HEK293 (cell line): ENCODE results near the gene B9D1.
A peak's percentile ranks its signal among the peaks of the same experiment; 100 is the strongest.

Source experiments
- CTCF ChIA-PET: fragments of 350-600 bp; formaldehyde crosslinking; extraction: SDS; loops from one replicate; lab custom pipeline; 2021; ENCODE audit warnings: antibody characterized with exemption; lab: Yijun Ruan, JAX
- POLR2A ChIA-PET: fragments of 300-600 bp; formaldehyde crosslinking; extraction: SDS; loops from one replicate; lab custom pipeline; 2020; ENCODE audit warnings: antibody characterized with exemption, inconsistent platforms; lab: Yijun Ruan, JAX
- H3K27ac ChIP-seq: fragments of 200-500 bp; sonication (Bioruptor generic); 2 replicates; pipeline ENCODE4 v1.5.1; 2014; ENCODE audit warnings: low read depth, low read length, control low read depth, inconsistent platforms; ENCODE audit errors: extremely low read depth
- H3K36me3 ChIP-seq, 2 experiments: fragments of 200-500 bp in 1 of 2; sonication (Bioruptor generic) in 1 of 2; 1 replicate in 1 of 2; 2 replicates in 1 of 2; pipeline ENCODE4 v1.5.1; 2014 to 2017; ENCODE audit warnings: inconsistent platforms in 2 of 2, low read length in 2 of 2; ENCODE audit not compliant: control insufficient read depth in 2 of 2, insufficient read depth in 1 of 2
- H3K4me1 ChIP-seq: fragments of 200-500 bp; sonication (Bioruptor generic); 2 replicates; pipeline ENCODE4 v1.5.1; 2014; ENCODE audit warnings: mild to moderate bottlenecking, low read length, inconsistent platforms; ENCODE audit not compliant: control insufficient read depth, insufficient read depth
- H3K4me3 ChIP-seq: 2 replicates; pipeline ENCODE4 v1.5.1; 2011; ENCODE audit warnings: low read depth, mild to moderate bottlenecking, control low read depth, low read length, moderate library complexity
- H3K9me3 ChIP-seq: fragments of 200-500 bp; sonication (Bioruptor generic); 2 replicates; pipeline ENCODE4 v1.5.1; 2014; ENCODE audit warnings: low read depth, low read length, inconsistent platforms; ENCODE audit not compliant: control insufficient read depth, insufficient read depth
- BCL6B ChIP-seq: fragments of 450-650 bp; formaldehyde crosslinking; IDR thresholded peaks from 2 replicates; pipeline ENCODE4 v1.5.1; 2017; ENCODE audit warnings: missing biosample characterization, missing genetic modification characterization
- HOXA7 ChIP-seq: sonication (generic); formaldehyde crosslinking; IDR thresholded peaks from 2 replicates; pipeline ENCODE4 v1.8.1; 2022; ENCODE audit warnings: missing genetic modification reagents, borderline replicate concordance
- KLF10 ChIP-seq: fragments of 450-650 bp; IDR thresholded peaks from 2 replicates; pipeline ENCODE4 v1.5.1; 2018; ENCODE audit warnings: missing biosample characterization, mild to moderate bottlenecking, missing genetic modification characterization
- MYNN ChIP-seq: fragments of 450-650 bp; formaldehyde crosslinking; IDR thresholded peaks from 2 replicates; pipeline ENCODE4 v1.5.1; 2016; ENCODE audit warnings: missing biosample characterization, missing genetic modification characterization, borderline replicate concordance
- OVOL3 ChIP-seq: fragments of 450-650 bp; formaldehyde crosslinking; IDR thresholded peaks from 2 replicates; pipeline ENCODE4 v1.5.1; 2016; ENCODE audit warnings: missing biosample characterization, missing genetic modification characterization
- SCRT2 ChIP-seq: fragments of 450-650 bp; formaldehyde crosslinking; IDR thresholded peaks from 2 replicates; pipeline ENCODE4 v1.5.1; 2016; ENCODE audit warnings: missing biosample characterization, missing genetic modification characterization
- SP3 ChIP-seq: fragments of 450-650 bp; formaldehyde crosslinking; IDR thresholded peaks from 2 replicates; pipeline ENCODE4 v1.5.1; 2016; ENCODE audit warnings: missing biosample characterization, missing genetic modification characterization
- ZBTB6 ChIP-seq: fragments of 450-650 bp; formaldehyde crosslinking; IDR thresholded peaks from 2 replicates; pipeline ENCODE4 v1.5.1; 2017; ENCODE audit warnings: missing biosample characterization, missing genetic modification characterization
- ZEB2 ChIP-seq: fragments of 450-650 bp; formaldehyde crosslinking; IDR thresholded peaks from 2 replicates; pipeline ENCODE4 v1.5.1; 2016; ENCODE audit warnings: missing biosample characterization, missing genetic modification characterization
- ZNF2 ChIP-seq: fragments of 450-650 bp; formaldehyde crosslinking; IDR thresholded peaks from 2 replicates; pipeline ENCODE4 v1.5.1; 2016; ENCODE audit warnings: missing biosample characterization, missing genetic modification characterization
- ZNF311 ChIP-seq: fragments of 450-650 bp; formaldehyde crosslinking; IDR thresholded peaks from 2 replicates; pipeline ENCODE4 v1.5.1; 2017; ENCODE audit warnings: missing biosample characterization, missing genetic modification characterization, borderline replicate concordance
- ZNF341 ChIP-seq: fragments of 450-650 bp; formaldehyde crosslinking; IDR thresholded peaks from 2 replicates; pipeline ENCODE4; 2016; ENCODE audit warnings: low read depth, missing biosample characterization, missing genetic modification characterization
- ZNF701 ChIP-seq: fragments of 450-650 bp; formaldehyde crosslinking; IDR thresholded peaks from 2 replicates; pipeline ENCODE4 v1.5.1; 2016; ENCODE audit warnings: missing biosample characterization, missing genetic modification characterization
- ZNF768 ChIP-seq: fragments of 450-650 bp; formaldehyde crosslinking; IDR thresholded peaks from 2 replicates; pipeline ENCODE4 v1.5.1; 2018; ENCODE audit warnings: missing biosample characterization, mild to moderate bottlenecking, missing genetic modification characterization
- ZNF792 ChIP-seq: fragments of 450-650 bp; formaldehyde crosslinking; IDR thresholded peaks from 2 replicates; pipeline ENCODE4 v1.5.1; 2016; ENCODE audit warnings: missing biosample characterization, missing genetic modification characterization
- ZSCAN4 ChIP-seq: fragments of 450-650 bp; formaldehyde crosslinking; IDR thresholded peaks from 2 replicates; pipeline ENCODE4 v1.5.1; 2017; ENCODE audit warnings: missing biosample characterization, missing genetic modification characterization
- TF ChIP-seq, protein P1 (sequence below): IDR thresholded peaks from 2 replicates; pipeline ENCODE4 v1.6.1; 2011; ENCODE audit warnings: mild to moderate bottlenecking, low read depth, low read length, borderline replicate concordance

B9D1 gene

GRCh38 chr17:19309701-19310100, 52.8 kb downstream of the B9D1 start (continued):
- TF ChIP-seq ZSCAN4 (tag by site-specific recombination), result no peak

GRCh38 chr17:19308398-19308797, 54.1 kb downstream of the B9D1 start:
- peaks cover 5 to 41% of the 10 kb centered on the region in 2 experiments; a peak in 2 of 3 replicates for H3K36me3 ChIP-seq
- CTCF ChIA-PET, result no interaction called here
- TF ChIP-seq KLF10 (tag by site-specific recombination) (no peak), ZNF341 (peak; percentile 67), SCRT2 (tag by site-specific recombination) (peak; percentile 76), ZNF768 (tag by site-specific recombination) (no peak), SP3 (no peak)
- POLR2A ChIA-PET, result no interaction called here
- no peak overlapping the region for H3K27ac ChIP-seq
- no peaks in the 10 kb centered on the region for H3K9me3 ChIP-seq
- H3K4me3 ChIP-seq, result no peak overlapping the region
- no peaks in the 10 kb centered on the region for H3K4me1 ChIP-seq

- ChIA-PET CTCF (interaction anchor here (2.1 kb wide), 1 partner anchor 9 kb away, joined by 7 read pairs; no protein-coding TSS in a partner anchor), POLR2A (no interaction called here)
- no peak for TF ChIP-seq ZSCAN4 (tag by site-specific recombination)
- TF ChIP-seq, protein P1, sequence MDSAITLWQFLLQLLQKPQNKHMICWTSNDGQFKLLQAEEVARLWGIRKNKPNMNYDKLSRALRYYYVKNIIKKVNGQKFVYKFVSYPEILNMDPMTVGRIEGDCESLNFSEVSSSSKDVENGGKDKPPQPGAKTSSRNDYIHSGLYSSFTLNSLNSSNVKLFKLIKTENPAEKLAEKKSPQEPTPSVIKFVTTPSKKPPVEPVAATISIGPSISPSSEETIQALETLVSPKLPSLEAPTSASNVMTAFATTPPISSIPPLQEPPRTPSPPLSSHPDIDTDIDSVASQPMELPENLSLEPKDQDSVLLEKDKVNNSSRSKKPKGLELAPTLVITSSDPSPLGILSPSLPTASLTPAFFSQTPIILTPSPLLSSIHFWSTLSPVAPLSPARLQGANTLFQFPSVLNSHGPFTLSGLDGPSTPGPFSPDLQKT, result no peak
- no peak for TF ChIP-seq ZNF701
- TF ChIP-seq MYNN (tag by site-specific recombination), result no peak
- no peak for TF ChIP-seq OVOL3
- TF ChIP-seq ZEB2 (tag by site-specific recombination), result no peak
- no peak for TF ChIP-seq ZNF2 (tag by site-specific recombination)
- TF ChIP-seq ZNF311, result no peak
- no peak for TF ChIP-seq ZBTB6 (tag by site-specific recombination)
- no peak for TF ChIP-seq HOXA7 (CRISPR knock-in tag)
- no peak for TF ChIP-seq ZNF792
- no peak for TF ChIP-seq BCL6B (tag by site-specific recombination)
- H3K4me3 ChIP-seq, result no peak overlapping the region
- no peaks in the 10 kb centered on the region for H3K4me1 ChIP-seq
- no peak overlapping the region for H3K27ac ChIP-seq
- H3K36me3 ChIP-seq, result peaks cover 5 to 32% of the 10 kb centered on the region in 2 experiments; a peak in 2 of 3 replicates
- no peaks in the 10 kb centered on the region for H3K9me3 ChIP-seq
Observed at GRCh38 chr17:19307521-19307920, 55.0 kb downstream of the B9D1 start.
